Ishikawa (cell line): ENCODE results near the gene RACGAP1.

Experiments used
- CEBPB ChIP-seq: IDR thresholded peaks from 2 replicates; pipeline ENCODE4 v1.6.1; 2012
- CREB1 ChIP-seq: IDR thresholded peaks from 2 replicates; pipeline ENCODE4 v1.6.1; 2012; ENCODE audit warnings: low read depth
- EGR1 ChIP-seq: IDR thresholded peaks from 2 replicates; pipeline ENCODE4 v1.6.1; 2012
- EP300 ChIP-seq: IDR thresholded peaks from 2 replicates; pipeline ENCODE4 v1.6.1; 2012; ENCODE audit warnings: borderline replicate concordance
- FOXM1 ChIP-seq: IDR thresholded peaks from 2 replicates; pipeline ENCODE4 v1.6.1; 2012; ENCODE audit warnings: low read depth, borderline replicate concordance
- MAX ChIP-seq: IDR thresholded peaks from 2 replicates; pipeline ENCODE4 v1.6.1; 2012
- NFIC ChIP-seq: IDR thresholded peaks from 2 replicates; pipeline ENCODE4 v1.6.1; 2012
- RAD21 ChIP-seq: IDR thresholded peaks from 2 replicates; pipeline ENCODE4 v1.6.1; 2012; ENCODE audit warnings: low read depth
- REST ChIP-seq: IDR thresholded peaks from 2 replicates; pipeline ENCODE4 v1.6.1; 2012; ENCODE audit warnings: low read depth, mild to moderate bottlenecking
- TAF1 ChIP-seq: IDR thresholded peaks from 2 replicates; pipeline ENCODE4 v1.6.1; 2012; ENCODE audit warnings: low read depth, mild to moderate bottlenecking
- TCF12 ChIP-seq: IDR thresholded peaks from 2 replicates; pipeline ENCODE4 v1.6.1; 2012; ENCODE audit warnings: low read depth
- TEAD4 ChIP-seq: IDR thresholded peaks from 2 replicates; pipeline ENCODE4 v1.6.1; 2012
- USF1 ChIP-seq: IDR thresholded peaks from 2 replicates; pipeline ENCODE4 v1.6.1; 2012
- YY1 ChIP-seq: IDR thresholded peaks from 2 replicates; pipeline ENCODE4 v1.6.1; 2012; ENCODE audit warnings: low read depth
- ZBTB7A ChIP-seq: IDR thresholded peaks from 2 replicates; pipeline ENCODE4 v1.6.1; 2012; ENCODE audit warnings: low read depth

Gene RACGAP1

GRCh38 chr12:50017641-50018040 is 7.7 kb downstream of the RACGAP1 start:
- no peak for TF ChIP-seq EP300
- no peak for TF ChIP-seq REST
- no peak for TF ChIP-seq RAD21

- no peak for TF ChIP-seq TAF1
- TF ChIP-seq MAX = no peak
- TF ChIP-seq TEAD4 = no peak
- TF ChIP-seq NFIC = no peak
- TF ChIP-seq RAD21 = no peak
- TF ChIP-seq REST = no peak
- no peak for TF ChIP-seq TCF12
- no peak for TF ChIP-seq CREB1
- TF ChIP-seq EGR1 = no peak
- TF ChIP-seq YY1 = no peak
These were observed 8.5 kb downstream of the RACGAP1 start for GRCh38 chr12:50016501-50017475.

- TF ChIP-seq CREB1 = no peak
- no peak for TF ChIP-seq MAX
- no peak for TF ChIP-seq TCF12
- TF ChIP-seq ZBTB7A = no peak
- TF ChIP-seq TAF1 = no peak
- TF ChIP-seq NFIC = no peak
These were observed 11.0 kb downstream of the RACGAP1 start for GRCh38 chr12:50014342-50014741.

- TF ChIP-seq RAD21 = no peak
- TF ChIP-seq CEBPB = no peak
- TF ChIP-seq EP300 = no peak
- no peak for TF ChIP-seq MAX
- no peak for TF ChIP-seq NFIC
These were observed 11.7 kb downstream of the RACGAP1 start for GRCh38 chr12:50013361-50014147.

- no peak for TF ChIP-seq USF1
- no peak for TF ChIP-seq RAD21
- no peak for TF ChIP-seq TCF12
- no peak for TF ChIP-seq TAF1
- no peak for TF ChIP-seq CEBPB
- TF ChIP-seq ZBTB7A = no peak
- no peak for TF ChIP-seq EP300
- TF ChIP-seq CREB1 = no peak
- TF ChIP-seq MAX = no peak
- no peak for TF ChIP-seq TEAD4
- no peak for TF ChIP-seq FOXM1
- TF ChIP-seq EGR1 = no peak
- TF ChIP-seq REST = no peak
- TF ChIP-seq YY1 = no peak
- TF ChIP-seq NFIC = no peak
These were observed 18.4 kb downstream of the RACGAP1 start for GRCh38 chr12:50006754-50007442.
